Activated CD8-positive, alpha-beta memory T cell treated with anti-CD3 and anti-CD28 coated beads for 1 hour (primary cell): Measurements from ENCODE around the gene DNAJC5.
A peak's percentile ranks its signal among the peaks of the same experiment; 100 is the strongest.
"Not testable (repeated sequence)": the region's sequence is repeated elsewhere in the genome, so short reads cannot be mapped to it uniquely, and the experiment has no call there.

Experiments
- DNase-seq, 2 donors: peaks; one replicate each; pipeline ENCODE4 v3.0.0-alpha.2; 2020; ENCODE audit warnings: low read depth in 1 of 2; ENCODE audit errors: extremely low read depth in 1 of 2

DNAJC5 gene

DNA sequence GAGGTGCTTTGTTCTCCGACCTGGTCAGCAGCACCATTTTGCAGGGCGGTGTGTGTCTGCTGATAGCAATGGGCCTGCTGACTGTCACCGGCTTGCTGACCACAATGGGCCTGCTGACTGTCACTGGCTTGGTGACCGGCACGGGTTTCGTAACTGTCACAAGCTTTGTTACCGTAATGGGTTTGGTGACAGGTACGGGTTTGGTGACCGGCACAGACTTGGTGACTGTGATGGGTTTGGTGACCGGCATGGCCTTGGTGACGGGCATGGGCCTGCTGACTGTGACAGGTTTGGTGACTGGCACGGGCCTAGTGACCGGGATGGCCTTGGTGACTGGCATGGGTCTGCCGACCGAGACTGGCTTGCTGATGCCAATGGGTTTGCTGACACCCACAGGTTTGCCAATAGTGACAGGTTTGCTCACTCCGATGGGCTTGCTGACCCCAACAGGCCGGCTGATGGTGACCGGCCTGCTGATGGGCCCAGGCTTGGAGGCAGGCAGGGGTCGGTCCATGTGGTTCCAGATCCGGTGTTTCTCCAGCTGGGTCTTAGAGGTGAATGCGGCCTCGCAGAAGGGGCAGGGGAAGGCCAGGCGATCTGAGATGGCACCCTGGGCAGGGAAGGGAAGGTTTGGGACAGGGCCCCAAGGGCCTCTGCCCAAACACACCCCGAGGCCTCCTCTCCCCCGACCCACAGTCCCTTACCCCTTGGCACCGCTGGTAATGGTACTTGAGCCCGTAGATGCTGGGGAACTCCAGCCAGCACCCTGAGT is 71.4 kb downstream of the DNAJC5 start:
- no peak for DNase-seq

DNA sequence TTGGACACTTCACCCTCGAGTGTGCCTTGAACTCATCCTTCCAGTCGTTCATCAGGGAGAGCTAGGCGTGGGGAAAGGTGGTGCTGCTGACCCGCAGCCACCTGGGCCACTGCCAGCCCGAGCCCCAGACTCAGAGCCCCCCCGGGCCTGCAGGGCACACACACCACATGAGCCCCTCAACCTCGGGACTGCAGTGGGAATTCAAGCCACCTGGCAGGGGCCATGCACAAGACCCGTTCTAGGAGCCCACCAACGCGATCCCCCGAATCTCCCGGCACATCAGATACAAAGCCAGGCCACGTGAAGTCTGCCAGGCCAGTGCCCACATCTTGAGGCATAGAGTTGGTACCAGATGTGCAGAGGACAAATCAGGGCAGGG is 72.0 kb downstream of the DNAJC5 start:
- DNase-seq = no peak

DNA sequence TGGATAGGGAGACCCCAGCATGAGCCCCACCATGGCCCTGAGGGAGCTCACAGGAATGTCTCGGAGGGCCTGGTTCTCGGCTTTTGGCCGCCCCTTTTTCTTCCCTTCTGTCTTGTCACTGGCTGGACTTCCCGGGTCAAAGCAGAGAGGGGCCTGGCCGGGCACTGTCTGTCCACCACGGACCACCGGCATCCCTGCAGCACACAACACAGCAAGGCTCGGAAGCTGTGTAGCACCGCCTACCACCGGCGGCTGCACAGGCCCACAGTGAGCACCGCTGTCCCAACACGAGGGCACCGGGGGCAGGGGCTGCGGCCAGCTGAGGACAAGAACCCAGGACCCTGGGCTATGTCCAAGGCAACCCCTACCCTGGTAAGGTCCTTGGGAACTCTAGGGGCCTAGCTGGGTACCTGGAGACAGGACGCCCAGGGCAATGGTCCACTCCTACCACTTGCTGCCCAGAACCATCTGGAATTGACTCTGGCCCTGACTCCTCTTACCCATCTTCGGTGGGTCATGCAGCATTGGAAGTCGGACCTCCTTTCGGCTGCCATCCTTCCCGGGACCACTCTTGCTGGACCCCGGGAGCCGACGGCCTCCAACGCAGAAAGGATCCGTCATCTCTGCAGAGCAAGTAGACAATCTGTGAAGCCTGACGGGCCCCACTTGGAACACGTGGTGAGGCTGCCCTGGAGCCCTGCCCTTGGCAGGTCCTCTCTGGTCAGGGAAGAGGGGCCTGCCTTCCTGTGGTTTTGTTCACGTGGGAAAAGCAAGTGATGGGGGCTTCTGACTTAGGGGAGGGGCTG is 72.6 kb downstream of the DNAJC5 start:
- no peak for DNase-seq

DNA sequence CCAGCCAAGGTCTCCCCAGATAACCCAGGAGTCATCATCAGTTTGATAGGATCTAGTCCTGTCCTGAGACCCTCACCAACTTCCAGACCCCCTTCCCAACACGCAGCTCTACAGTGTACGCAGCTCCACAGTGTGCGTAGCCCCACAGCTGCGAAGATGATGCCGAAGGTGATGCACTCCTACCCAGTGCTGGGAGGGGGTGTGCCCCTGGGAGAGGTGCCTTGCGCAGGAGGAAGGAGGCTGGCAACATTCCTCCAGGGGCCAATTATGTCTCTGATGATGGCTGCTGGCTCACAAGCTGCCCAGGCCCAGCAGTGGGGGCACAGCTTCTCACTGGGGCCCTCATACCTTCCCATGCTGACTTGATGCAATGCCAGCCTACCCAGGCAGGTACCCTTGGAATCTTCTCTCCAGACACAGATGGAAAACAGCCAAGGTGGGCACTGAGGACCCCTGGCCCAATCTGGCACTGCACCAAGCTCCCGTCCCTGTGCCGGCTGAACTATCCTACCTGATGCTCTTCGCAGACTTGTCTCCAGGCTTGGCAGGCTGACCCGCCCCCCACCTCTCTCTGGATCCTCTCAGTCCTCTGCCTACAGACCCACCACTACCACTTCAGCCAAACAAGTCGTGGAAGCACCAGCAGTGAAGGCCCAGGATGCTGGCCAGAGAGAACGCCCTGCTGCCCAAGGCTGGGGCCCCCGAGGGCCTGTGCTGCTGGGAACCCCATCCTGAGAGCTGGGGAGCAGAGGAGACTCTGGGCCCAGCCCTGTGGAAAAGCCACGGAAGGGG is 73.4 kb downstream of the DNAJC5 start:
- no peak for DNase-seq

DNA sequence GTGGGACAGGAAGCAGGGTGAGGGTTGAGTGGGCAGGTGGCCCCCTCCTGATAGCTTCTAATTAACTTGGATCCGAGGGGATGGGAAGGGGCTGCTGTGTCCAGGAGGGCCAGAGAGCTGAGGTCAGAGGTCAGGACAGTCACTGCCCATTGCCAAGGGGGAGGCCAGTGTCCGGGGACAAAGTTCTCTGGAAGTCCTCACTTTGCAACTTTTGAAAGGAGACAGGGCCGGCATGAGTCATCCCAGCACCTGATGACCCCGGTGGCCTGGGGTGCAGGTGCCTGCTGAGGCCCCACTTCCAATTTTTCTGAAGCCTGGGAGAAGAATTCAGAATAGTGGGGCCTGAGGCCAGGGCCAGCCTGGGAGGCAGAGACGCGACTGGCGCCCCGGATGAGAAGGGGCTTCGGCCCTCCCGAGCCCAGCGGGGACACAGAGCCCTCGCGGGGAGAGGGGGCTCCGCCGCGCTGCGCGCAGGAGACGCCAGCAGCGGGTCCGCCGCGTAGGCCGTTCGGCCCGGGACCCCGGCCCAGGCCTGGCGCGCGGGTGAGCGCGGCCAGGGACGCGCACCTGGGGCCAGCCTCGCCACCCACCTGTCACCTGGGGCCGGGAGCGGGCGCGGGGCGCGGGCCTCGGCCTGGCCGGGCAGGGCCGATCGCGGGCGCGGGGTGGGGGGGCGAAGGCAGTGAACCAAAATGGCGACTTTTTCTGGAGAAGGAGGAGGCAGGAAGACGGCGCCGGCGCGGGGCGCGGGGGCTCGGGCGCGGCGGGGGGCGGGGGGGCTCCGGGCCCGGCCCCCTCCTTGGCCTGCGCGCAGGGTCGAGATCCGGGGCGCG is 74.2 kb downstream of the DNAJC5 start:
- DNase-seq = no peak

DNA sequence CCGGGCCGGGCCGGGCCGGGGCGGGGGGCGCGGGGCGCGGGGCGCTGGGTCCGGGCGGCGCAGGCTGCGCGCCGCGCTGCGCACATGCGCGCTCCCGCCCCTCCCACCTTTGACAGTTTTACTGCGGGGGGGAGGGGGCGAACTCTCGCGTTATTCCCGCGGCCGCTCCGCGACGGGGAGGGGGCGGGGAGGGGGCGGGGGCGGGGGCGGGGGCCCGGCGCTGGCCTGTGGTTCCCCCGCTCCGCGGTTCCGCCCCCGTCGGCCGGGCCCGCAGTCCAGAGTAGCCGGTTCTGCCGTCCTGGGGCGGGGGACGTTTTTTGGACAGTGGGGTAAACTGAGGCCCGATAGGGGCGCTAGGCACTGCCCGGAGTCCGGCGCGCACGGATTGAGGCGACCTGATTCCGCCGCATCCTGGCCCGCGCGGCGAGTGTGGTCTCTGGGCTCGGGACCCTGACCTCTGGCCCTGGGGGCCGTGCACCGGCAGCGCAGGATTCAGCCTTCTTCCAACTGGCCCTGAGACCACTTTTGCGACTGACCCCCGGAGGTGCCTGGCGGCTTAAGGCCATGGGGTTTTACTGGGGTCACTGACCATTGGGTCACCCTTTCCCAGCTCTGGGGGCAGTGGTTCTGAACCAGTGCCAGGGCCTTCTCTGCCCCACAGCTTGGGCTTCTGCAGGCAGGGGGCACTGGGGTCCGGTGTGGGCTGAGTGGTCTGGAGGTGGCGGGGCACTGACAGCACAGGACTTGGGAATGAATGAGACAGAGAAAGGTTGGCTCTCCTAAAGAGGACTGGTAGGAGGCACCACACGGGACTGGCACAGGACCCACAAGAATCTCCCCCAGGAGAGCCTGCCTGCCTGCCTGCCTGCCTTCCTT is 75.2 kb downstream of the DNAJC5 start, which contains the start of gene ZNF512B:
Gene ZNF512B, minus strand, starts transcription at position 93 of the 876 bp plus-strand sequence. CDS start 1,980 bp downstream, outside the sequence.
- no peak for DNase-seq

DNA sequence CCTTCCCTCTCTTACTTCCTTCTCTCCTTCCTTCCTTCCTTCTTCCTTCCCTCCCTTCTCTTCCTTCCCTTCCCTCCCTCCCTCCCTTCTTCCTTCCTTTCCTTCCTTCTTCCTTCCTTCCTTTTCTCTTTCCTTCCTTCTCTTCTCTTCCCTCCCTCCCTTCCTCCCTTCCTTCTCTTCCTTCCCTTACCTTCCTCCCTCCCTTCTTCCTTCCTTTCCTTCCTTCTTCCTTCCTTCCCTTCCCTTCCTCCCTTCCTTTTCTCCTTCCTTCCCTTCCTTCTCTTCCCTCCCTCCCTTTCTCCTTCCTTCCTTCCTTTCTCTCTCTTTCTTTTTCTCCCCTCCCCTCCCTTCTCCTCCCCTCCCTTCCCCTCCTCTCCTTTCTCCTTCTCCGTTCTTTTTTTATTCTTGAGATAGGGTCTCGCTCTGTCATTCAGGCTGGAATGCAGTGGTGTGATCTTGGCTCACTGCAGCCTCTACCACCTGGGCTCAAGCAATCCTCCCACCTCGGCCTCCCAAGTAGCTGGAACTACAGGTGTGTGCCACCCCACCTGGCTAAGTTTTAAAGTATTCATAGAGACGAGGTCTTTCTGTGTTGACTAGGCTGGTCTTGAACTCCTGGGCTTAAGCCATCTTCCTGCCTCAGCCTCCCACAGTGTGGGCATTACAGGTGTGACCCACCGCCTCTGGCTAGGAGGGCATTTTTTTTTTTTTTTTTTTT is 75.9 kb downstream of the DNAJC5 start:
- no peak for DNase-seq

DNA sequence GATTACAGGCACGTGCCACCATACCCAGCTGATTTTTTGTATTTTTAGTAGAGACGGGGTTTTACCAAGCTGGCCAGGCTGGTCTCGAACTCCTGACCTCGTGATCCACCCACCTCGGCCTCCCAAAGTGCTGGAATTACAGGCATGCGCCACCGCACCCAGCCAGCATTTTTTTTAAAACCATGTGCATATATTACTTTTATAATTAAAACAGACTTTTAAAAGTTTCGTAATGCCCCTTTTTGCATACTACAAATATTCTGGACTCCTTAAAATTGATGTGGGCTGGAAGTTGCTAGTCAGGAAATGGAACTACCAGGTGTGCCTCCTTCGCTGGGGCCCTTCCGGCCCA is 77.0 kb downstream of the DNAJC5 start:
- DNase-seq = not testable (repeated sequence)

DNA sequence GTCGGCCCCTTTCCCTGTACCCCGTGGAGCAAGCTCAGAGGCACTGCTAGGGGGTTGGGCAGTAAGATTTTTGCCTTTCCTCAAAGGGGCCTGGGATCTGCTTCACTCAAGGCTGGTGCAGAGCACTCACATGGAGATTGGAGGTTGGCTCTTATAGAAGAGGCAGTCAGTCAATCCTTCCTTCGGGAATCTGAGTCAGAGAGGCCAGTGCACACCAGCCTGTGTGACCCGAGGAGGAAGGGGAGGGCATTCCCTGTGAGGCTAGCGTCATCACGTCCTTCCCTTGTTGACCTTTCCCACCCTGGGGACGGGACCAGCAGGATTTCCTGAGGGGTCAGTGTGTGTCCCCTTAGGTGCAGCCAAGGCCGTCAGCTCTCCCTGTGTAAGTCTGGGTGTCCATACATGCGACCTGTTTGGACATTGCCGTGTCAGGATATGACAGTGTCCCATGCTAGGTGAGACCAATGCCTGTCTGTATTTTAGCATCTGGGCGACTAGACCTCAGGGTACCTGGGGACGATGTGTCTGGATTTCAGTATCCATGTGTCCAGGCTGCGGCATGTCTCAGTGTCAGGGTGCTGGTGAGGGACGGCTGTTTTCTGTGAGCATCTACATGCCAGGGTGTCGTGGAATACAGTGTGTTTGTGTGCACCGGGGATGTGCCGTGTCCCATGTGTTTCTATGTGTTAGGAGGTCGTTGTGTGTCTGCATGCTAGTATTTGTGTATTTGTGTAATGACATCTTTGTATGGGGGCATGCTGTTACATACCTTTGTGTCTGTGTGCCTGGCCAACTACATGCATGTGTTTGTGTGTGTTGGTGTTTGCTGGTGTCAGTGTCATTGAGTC is 77.6 kb downstream of the DNAJC5 start:
- no peak for DNase-seq

DNA sequence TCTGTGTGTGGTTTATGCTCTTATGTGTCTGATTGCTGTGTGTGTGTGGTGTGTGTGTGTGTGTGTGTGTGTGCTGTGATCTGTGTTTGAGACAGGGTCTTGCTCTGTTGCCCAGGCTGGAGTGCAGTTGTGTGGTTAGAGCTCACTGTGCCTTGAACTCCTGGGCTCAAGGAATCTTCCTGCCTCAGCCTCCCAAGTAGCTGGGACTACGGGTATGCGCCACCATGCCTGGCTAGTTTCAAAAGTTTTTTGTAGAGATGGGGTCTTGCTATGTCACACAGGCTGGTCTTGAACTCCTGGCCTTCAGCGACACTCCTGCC is 78.2 kb downstream of the DNAJC5 start:
- DNase-seq = no peak

DNA sequence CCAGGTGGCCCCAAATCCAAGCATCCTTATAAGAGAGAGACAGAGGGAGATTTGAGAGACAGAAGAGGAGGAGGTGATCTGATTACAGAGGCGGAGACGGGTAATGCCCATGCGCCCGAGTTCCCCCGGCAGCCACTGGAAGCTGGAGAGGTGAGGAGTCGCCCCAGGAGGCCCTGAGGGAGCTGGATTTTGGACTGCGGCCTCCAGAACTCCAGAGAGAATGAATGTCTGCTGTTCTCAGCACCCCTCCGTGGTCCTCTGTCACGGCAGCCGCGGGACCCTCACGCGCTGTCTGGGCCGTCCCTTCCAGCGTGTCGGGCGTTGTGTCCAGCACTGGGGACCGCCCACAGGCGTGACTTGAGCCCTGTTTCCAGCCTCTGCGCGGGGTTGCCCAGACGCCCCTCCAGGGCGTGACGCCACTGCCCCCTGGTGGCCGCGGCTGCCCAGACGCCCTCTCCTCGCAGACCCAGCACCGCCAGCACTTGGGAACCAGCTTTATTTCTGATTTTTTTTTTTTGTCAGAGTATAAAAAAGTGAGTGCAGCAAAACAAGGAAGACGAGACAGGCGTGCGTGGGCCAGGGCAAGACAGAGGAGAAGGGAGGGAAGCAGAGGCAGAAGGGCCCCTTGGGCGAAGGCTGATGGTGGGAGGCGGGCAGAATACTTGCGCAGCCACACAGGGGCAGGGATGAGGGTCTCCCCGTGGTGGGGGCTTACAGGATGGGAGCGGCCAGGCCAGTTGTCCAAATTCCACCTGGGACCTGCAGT is 78.9 kb downstream of the DNAJC5 start:
- DNase-seq = peak in 1 of 2 donors; percentile 76

DNA sequence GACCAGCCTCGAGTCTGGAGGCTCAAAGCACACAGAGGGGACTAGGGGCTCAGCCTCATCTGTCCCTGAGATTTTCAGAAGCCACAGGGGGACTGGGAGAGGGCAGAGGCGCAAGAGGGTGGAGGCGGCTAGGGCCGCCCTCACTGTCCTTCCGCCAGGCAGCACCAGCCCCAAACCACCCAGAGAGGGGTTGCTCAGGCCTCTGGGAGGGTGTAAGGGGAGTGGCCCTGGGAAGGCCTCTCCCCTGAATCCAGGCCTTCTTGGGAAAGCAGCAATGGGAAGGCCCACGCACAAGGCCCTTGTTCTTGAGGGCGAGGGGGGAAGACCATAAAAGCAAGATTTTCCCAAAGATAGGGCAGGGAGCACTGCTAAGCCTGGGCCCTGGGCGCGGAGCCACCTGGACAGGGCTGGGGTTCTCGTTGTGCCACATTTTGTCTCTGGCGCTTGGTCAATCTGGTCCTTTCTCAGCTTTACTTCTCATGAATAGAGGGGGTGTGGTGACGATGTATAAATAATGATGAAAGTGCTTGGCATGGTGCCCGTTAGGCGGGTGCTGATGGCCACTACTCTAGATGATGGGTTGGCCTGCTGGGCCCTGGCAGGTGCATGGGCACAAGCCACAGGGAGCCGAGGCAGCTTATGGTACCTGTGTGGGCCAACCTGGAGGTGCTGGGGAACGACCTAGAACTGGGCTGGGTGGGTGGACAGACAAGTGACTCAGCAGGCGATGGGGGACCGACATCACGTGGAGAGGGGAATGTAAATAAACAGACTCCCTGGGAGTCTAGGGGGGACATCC is 79.7 kb downstream of the DNAJC5 start:
- no peak for DNase-seq

DNA sequence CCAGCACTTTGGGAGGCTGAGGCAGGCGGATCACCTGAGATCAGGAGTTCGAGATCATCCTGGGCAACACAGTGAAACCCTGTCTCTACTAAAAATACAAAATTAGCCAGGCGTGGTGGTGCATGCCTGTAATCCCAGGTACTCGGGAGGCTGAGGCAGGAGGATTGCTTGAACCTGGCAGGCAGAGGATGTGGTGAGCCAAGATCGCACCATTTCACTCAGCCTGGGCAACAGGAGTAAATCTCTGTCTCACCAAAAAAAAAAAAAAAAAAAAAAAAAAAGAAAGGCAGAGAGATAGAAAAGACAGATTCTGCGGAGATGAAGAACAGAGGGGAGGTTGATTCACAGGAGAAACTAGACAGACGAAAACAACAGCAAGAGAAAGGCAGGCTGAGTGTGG is 81.6 kb downstream of the DNAJC5 start:
- not testable (repeated sequence) for DNase-seq

DNA sequence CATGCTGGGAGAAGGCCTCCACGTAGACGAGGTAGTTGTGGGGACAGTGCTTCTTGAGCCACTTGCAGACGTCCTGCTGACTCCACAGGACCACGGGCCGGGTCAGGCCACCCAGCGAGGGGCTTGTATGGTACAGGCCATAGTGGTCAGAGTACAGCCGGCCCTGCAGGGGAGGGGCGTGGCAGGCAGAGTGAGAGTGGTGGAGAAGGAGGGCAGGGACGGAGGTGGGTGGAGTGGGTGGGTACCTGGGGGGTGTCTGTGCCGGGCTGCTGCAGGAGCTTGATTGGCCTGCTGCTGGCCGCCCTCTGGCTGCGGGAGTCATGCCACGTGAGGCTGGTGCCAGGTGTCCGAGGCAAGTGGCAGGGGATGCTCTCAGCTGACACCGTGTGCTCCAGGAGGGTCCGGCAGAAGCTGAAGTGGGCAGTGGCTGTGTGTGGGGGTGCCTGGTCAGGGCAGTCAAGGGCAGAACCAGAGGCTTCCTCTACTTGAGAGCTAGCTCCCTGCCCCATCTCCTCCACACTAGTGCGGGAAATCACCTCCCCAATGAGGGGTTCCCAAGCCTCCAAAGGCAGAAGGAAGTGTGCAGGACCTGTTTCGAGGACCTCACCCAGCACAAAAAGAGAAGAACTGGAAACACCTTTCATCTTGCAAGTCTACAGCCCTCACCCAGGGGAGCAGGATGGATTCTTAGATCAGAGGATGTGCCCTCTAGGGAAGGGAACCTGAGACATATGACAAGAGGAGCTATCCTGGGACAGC is 82.2 kb downstream of the DNAJC5 start:
- no peak for DNase-seq

DNA sequence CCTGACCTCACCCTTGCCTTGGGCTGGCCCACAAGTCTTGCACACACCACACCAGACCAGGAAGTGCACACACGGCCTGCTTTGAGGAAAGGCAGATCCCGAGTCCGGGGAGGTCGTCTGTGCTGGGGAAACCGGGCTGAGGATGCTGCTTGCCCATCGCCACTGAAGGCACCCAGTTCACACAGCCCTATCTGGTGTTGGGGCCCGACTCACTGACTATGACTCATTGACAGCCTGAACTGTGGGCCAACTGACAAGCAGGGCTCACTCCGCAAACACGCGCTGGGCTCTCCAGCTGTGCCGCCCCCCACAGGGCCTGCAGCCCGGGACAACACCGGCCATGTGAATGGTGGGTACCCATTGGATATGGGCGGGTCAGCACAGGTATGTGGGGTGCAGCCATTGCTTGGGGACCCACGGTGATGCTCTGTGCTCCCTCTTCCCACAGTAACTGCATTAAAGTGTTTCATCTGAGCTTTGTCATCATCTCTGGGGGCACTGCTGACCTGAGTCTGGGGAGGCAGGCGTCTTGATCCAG is 82.9 kb downstream of the DNAJC5 start:
- peak in 1 of 2 donors; percentile 37 for DNase-seq
